Immature natural killer cell (primary cell): ENCODE measurements around the gene MAD2L1BP. TPM values are rescaled to one million over a fixed set of nuclear protein-coding genes. Genes with fewer than 3 reads are reported as not detected.
A peak's percentile ranks its signal among the peaks of the same experiment; 100 is the strongest.

Source experiments
- DNase-seq, 3 donors: peaks; one replicate each; pipeline ENCODE4 v3.0.0; 2022; ENCODE audit warnings: mixed read lengths in 1 of 3
- H3K27ac Mint-ChIP-seq, 6 donors: one replicate each; pipeline ENCODE4 v1.8.0; 2020; ENCODE audit warnings: mixed read lengths in 6 of 6, mild to moderate bottlenecking in 5 of 6, inconsistent platforms in 4 of 6, moderate library complexity in 3 of 6
- H3K27me3 Mint-ChIP-seq, 3 donors: one replicate each; pipeline ENCODE4 v1.8.0; 2020 to 2021; ENCODE audit warnings: low read depth in 3 of 3, mild to moderate bottlenecking in 3 of 3, mixed read lengths in 3 of 3, moderate library complexity in 3 of 3, inconsistent platforms in 1 of 3
- H3K36me3 Mint-ChIP-seq, 3 donors: one replicate each; pipeline ENCODE4 v1.8.0; 2020; ENCODE audit warnings: mixed read lengths in 3 of 3, inconsistent platforms in 2 of 3, mild to moderate bottlenecking in 2 of 3
- H3K4me1 Mint-ChIP-seq, 2 donors: one replicate each; pipeline ENCODE4 v1.8.0; 2020; ENCODE audit warnings: inconsistent platforms in 2 of 2, mild to moderate bottlenecking in 2 of 2, mixed read lengths in 2 of 2, moderate library complexity in 1 of 2
- H3K4me3 Mint-ChIP-seq, 5 donors: one replicate each; pipeline ENCODE4 v1.8.0; 2020; ENCODE audit warnings: mild to moderate bottlenecking in 5 of 5, mixed read lengths in 5 of 5, inconsistent platforms in 3 of 5, moderate library complexity in 3 of 5
- H3K9me3 Mint-ChIP-seq, 6 donors: one replicate each; pipeline ENCODE4 v1.8.0; 2020; ENCODE audit warnings: mild to moderate bottlenecking in 6 of 6, mixed read lengths in 6 of 6, inconsistent platforms in 4 of 6, moderate library complexity in 3 of 6
- polyA plus RNA-seq, 3 donors: library from polyadenylated mRNA; unstranded; fragments of 300-500 nt; fragmentation: Illumina TruSeq; gene quantifications; one replicate each; pipeline ENCODE4 v1.2.3, GENCODE V29; 2021

The MAD2L1BP gene
- polyA plus RNA-seq, 3 donors from 2014 or later, result 23.7 to 30.4 (median 28.3) TPM

DNA sequence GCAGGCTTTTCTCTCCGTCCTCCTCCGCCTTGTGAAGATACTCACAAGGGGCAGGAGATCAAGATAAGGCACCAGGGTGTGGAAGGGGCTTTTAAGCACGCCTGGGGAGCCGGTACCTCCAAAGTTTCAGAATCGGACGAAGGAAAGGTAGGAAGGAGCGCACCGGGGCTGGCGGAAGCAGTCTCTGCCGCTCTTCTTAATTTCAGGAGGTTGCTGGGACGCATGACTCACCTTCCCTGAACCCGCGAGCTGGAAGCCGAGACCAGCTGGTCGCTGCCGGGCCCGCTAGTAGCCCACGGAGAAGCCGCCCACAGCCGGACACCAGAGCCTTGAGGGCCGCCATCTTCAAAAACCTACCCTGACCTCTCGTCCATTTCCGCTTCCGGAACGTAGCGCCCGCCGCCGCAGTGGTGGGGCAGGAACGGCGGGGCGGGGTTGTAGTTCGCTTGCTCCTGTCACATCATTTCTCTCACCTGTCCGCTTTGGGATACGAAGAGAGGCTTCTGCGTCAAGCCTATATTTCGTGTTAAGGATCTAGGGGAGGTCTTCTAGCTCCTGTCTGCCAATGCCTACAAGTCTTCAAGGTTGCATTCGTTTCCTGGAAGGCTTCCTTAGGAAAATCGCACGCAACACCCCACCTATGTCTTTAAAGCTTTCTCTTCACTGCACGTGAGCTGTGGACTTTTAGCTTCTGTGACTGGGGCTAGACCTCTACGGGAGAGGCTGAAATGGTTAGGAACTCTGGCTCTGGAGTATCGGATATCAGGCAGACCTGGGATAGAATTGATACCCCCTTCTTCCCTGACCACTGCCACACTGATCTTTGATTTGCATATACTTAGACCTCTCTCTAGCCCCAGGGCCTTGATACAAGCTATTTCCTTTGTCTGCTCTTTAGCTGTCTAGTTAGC, 52.1 kb downstream of the MAD2L1BP start, which contains the start of gene MRPS18A:
MRPS18A (minus strand) TSS at position 355 of the 911 bp plus-strand sequence; CDS start at position 343, 12 bp downstream.
- DNase-seq, result peak; percentile 72 to 78 (median 75)
- peaks cover 2 to 9% (median 6%) of the 10 kb centered on the region in 3 donors for H3K27me3 Mint-ChIP-seq
- H3K4me3 Mint-ChIP-seq, result peak within 1 kb of the TSS; percentile 96 to 98 (median 97)
- H3K36me3 Mint-ChIP-seq, result peaks cover 0 to 4% (median 0%) of the 10 kb centered on the region in 3 donors
- H3K9me3 Mint-ChIP-seq, result no peaks in the 10 kb centered on the region
- peaks cover 43 to 57% of the 10 kb centered on the region in 2 donors for H3K4me1 Mint-ChIP-seq
- peak within 1 kb of the TSS; percentile 86 to 92 (median 91) for H3K27ac Mint-ChIP-seq

DNA sequence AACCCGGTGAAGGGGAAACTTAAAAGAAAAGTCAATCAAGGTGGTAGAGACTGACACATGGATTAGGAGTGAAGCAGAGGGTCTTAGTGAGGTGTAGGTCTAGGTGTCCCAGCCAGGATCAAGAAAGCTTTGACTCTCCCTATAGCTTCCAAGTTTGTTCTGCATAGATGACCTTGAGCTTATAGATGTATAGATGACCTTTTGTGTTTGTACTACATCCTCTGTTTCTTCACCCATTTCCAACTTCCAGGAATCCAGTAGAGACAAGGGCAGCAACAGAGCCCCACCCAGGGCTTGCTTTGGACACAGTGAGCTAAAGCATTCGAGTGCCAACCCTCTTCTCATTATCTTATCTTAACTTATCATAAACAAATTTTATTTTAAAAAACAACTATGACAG, 53.8 kb downstream of the MAD2L1BP start:
- no peak for DNase-seq
- Mint-ChIP-seq H3K27ac (no peak overlapping the region), H3K9me3 (no peaks in the 10 kb centered on the region), H3K4me3 (peak overlapping the region in 4 of 5 donors; percentile 15 to 98 (median 66)), H3K4me1 (peaks cover 30 to 39% of the 10 kb centered on the region in 2 donors), H3K27me3 (peaks cover 6 to 8% (median 6%) of the 10 kb centered on the region in 3 donors), H3K36me3 (peaks cover 0 to 2% (median 0%) of the 10 kb centered on the region in 3 donors)

Other genes starting within 250 kb of the MAD2L1BP start
- gene ABCC10, start 208.3 kb upstream of the MAD2L1BP start, polyA plus RNA-seq, result 10 to 100 TPM in 2 of 3 donors, 1 to 10 TPM in 1; 8.1 to 23.6 (median 11.5) TPM
- gene DLK2, start 180.3 kb upstream of the MAD2L1BP start, polyA plus RNA-seq, result under 1 TPM in 1 of 3 donors, not detected in 2; 0.11 TPM
- gene TJAP1, start 158.3 kb upstream of the MAD2L1BP start, polyA plus RNA-seq, result 10 to 100 TPM in 1 of 3 donors, 1 to 10 TPM in 2; 2.6 to 10.9 (median 3.4) TPM
- not detected for gene LRRC73, start 125.5 kb upstream of the MAD2L1BP start, polyA plus RNA-seq
- gene YIPF3, start 118.9 kb upstream of the MAD2L1BP start, polyA plus RNA-seq, result 10 to 100 TPM; 73.7 to 92.2 (median 76.6) TPM
- gene POLR1C, start 118.8 kb upstream of the MAD2L1BP start, polyA plus RNA-seq, result 10 to 100 TPM in 1 of 3 donors, 1 to 10 TPM in 2; 5.7 to 15.5 (median 7.3) TPM
- gene XPO5, start 59.8 kb upstream of the MAD2L1BP start, polyA plus RNA-seq, result 10 to 100 TPM in 1 of 3 donors, 1 to 10 TPM in 2; 5.4 to 14.1 (median 9.1) TPM
- gene POLH, start 59.7 kb upstream of the MAD2L1BP start, polyA plus RNA-seq, result 10 to 100 TPM in 1 of 3 donors, 1 to 10 TPM in 1, not detected in 1; 3.9 to 16.8 TPM
- gene GTPBP2, start 6.6 kb upstream of the MAD2L1BP start, polyA plus RNA-seq, result 1 to 10 TPM; 3.6 to 4.9 (median 4.3) TPM
- gene RSPH9, start 9.2 kb downstream of the MAD2L1BP start, polyA plus RNA-seq, result under 1 TPM; 0.55 to 0.86 (median 0.76) TPM
- gene MRPS18A, start 52.0 kb downstream of the MAD2L1BP start, polyA plus RNA-seq, result 10 to 100 TPM; 53.6 to 83.9 (median 65.6) TPM
- 1 to 10 TPM in 2 of 3 donors, under 1 TPM in 1; 0.30 to 2.4 (median 2.1) TPM for gene VEGFA, start 134.4 kb downstream of the MAD2L1BP start, polyA plus RNA-seq